ENCODE results near the gene CEP19.

DNA sequence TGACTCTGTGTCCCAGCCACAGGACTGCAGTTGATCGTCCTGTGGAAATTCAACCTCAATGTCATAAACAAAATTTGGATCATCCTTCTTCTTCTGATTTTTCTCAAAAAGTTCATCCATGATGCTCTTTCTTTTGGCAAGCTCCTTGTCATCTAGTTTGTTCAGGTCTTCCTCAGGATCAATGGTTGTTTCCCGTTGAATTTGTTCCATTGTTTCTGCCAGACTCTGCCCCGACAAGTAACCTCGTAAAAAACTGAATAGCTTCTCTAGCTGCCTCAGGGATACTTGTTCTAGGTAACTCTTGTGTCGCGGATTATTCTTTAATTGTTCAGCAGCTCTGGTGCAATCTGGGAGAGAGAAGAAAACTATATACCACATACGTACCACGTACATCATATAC is 4.5 kb downstream of the CEP19 start:
- TF ChIP-seq GATA2 (IDR thresholded peaks at IDR 0.05; ENCODE audit: low read depth, low read length) (no peak), GATA3 (IDR thresholded peaks at IDR 0.05; ENCODE audit: low read depth, low read length) (no peak)
